OCI-LY3 (cell line): Measurements from ENCODE around the gene SLC26A11.

Experiments
- CTCF ChIP-seq: fragments of 200-600, 300-600 bp; sonication (generic); IDR thresholded peaks from 2 replicates; pipeline ENCODE4 v1.5.1; 2014; ENCODE audit warnings: antibody characterized with exemption, low read length, low read depth
- EZH2phosphoT487 ChIP-seq: fragments of 200-600 bp; shearing (Covaris generic); IDR thresholded peaks from 2 replicates; pipeline ENCODE4 v1.6.1; 2018; ENCODE audit warnings: antibody characterized with exemption, mixed run types, low read depth

GRCh38 chr17:80195671-80196529, 24.3 kb upstream of the SLC26A11 start:
- TF ChIP-seq CTCF (peak; percentile 95), EZH2phosphoT487 (no peak)
